MV-4-11 (cell line): ENCODE data around the gene VWA8.
"Not testable (repeated sequence)": the region's sequence is repeated elsewhere in the genome, so short reads cannot be mapped to it uniquely, and the experiment has no call there.

ENCODE experiments used
- DNase-seq: peaks from one replicate; lab custom pipeline; 2025; lab: John Stamatoyannopoulos, UW

Gene VWA8

DNA sequence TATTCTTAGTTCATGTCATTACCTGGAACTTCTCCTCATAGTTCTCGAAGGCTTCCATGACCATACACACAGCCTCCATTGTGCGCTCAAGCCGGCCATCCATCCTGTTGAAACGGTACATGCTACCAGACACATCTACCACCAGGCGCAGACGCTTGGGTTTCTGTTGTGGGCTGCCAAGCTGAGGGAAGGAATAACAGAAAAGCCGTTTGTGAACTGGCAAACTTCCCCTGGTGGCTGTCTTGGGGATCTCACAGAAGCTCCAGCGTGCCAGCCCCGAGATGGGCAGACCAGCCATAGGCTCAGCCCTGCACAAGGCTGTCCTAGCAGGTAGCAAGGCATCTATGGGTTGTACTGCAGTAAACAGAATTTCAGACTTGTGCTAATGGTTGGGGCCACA is 373.4 kb downstream of the VWA8 start:
- no peak for DNase-seq

DNA sequence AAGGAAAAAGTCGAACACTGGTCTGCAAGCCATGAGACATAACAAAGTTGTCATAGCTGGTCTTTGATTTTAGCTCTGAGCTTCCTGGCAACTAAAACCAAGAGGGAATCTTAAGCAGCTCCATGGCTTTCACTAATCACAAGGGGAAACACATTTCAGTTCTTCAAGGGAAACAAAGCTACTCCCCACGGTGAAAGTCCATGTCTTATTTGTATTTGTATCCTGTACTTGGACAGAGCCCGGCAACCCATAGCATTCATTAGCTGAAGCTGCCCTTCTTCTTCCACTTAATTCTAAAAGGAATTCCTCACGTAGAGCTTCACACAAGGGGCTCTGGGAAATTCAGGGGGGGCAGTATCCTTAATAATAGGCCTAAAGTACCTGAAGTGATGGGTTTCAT is 374.7 kb downstream of the VWA8 start:
- DNase-seq: no peak

DNA sequence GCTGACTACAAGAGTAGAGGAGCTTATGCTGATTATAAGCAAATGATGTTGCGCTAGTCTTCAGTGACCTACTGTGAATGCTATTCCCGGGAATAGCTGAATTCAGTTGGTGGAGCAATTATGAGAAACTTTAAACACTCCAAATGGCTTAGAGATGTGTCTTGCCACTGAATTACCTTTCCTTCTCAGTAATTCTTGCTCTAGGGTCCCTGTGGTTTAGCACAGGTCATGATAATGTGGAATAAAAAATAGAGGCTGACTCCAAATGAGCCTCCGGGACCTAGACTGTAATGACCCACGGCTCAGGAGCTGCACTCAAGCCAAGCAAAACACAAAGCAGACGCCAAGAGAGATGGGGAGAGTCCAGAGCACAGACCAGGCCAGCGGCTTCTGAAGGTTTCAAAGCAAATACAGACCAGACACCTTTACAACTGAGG is 378.9 kb downstream of the VWA8 start:
- no peak for DNase-seq

DNA sequence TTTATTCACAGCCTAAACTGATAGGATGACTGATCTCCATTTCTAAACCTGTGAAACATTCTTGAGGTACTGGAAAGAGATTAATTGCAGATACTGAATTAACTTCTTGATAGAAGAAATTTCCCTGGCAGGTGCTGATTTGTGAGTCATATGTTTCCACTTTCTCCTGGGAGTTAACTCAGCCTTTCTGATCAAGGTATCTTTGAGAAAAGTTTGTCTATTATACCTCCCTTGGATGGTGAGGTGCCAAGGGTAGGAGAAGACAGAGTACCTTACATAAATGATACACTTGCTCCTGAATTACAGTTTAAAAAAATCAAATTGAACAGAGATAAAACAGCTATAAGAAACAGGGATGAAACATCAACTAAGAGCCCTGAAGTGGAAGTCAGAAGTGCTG is 380.6 kb downstream of the VWA8 start:
- no peak for DNase-seq

DNA sequence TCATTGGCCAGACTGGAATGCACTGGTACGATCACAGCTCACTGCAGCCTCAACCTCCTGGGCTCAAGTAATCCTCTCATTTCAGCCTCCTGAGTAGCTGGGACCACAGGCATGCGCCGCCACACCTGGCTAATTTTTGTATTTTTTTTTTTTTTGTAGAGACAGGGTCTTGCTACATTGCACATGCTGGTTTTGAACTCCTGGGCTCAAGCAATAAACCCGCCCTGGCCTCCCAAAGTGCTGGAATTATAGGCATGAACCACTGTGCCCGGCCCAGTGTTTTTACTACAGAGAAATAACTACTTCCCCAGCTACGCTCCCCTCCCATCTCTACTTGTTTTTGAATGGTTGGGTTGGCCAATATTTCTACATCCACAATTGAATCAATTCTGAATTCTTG is 381.0 kb downstream of the VWA8 start:
- DNase-seq: no peak

DNA sequence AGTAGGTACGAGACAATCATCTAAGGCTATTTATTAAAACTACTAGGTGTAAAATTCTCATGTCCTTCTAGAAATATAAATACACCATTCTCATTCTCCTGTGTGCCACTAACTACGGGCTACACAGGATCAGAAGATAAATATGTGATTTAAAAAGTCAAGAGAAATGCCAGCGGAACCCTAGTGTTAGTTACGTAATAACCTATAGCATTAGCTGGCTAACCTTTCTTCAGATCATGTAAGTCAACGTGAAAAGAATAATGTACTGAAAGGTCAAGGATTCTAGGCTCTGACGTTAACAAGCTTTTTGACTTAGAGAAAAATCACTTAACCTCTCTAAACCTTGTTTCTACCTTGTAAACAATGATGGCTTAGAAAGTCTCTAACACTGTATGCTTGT is 381.7 kb downstream of the VWA8 start:
- DNase-seq: no peak

DNA sequence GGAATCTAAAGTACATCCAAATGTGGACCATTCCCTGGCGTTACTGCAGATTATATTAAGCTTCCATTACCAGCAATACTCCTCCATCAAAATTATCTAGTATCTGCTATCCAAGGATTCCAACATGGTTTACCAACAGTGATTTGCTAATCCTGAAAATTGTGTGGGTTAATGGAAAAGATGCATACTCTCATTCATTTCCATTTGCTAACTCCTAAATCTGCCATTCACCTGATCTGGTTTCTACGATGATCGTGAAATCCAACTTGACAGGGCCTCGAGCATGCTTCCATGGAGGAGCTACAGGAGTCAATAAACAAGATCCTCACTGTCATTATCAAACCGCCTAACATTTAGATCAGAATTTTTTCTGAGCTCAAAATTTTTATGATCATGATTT is 382.5 kb downstream of the VWA8 start:
- DNase-seq: no peak

DNA sequence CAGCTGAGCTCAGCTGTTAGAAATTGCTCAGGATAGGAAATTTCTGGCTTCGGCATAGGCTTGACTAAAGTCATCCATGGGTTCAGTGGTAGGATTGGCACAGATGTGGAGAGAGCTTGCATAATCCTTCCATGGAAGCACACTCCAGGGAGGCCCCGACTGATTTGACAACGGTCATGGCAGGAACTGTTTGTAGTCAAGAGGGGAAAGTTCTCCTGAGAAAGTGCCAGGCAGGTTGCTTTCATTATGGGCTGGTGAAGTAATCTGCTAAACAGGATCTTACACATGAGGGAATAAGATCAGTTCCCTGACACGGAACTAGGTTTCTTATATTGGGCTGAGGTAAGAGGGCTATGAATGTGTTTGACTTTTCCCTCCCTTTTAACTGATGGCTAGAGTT is 383.5 kb downstream of the VWA8 start:
- peak; percentile 39 for DNase-seq

DNA sequence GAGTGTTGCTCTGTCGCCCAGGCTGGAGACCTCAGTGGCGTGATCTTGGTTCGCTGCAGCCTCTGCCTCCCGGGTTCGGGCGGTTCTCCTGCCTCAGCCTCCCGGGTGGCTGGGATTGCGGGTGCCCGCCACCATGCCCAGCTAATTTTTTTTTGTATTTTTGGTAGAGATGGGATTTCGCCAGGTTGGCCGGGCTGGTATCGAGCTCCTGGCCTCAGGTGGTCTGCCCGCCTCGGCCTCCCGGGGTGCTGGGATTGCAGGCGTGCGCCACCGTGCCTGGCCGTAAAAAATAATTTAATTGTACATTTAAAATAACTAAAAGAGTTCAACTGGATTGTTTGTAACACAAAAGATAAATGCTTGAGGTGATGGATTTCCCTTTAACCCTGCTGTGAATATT is 387.3 kb downstream of the VWA8 start:
- DNase-seq: not testable (repeated sequence)

DNA sequence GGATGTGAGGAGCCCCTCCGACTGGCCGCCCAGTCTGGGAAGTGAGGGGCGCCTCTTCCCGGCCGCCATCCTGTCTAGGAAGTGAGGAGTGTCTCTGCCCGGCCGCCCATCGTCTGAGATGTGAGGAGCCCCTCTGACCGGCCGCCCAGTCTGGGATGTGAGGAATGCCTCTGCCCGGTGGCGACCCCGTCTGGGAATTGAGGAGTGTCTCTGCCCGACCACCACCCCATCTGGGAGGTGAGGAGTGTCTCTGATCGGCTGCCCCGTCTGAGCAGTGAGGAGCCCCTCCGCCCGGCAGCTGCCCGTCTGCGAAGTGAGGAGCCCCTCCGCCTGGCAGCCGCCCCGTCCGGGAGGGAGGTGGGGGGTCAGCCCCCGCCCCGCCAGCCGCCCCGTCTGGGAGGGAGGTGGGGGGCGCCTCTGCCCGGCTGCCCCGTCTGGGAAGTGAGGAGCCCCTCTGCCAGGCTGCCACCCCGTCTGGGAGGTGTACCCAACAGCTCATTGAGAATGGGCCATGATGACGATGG is 389.0 kb downstream of the VWA8 start:
- DNase-seq: not testable (repeated sequence)

DNA sequence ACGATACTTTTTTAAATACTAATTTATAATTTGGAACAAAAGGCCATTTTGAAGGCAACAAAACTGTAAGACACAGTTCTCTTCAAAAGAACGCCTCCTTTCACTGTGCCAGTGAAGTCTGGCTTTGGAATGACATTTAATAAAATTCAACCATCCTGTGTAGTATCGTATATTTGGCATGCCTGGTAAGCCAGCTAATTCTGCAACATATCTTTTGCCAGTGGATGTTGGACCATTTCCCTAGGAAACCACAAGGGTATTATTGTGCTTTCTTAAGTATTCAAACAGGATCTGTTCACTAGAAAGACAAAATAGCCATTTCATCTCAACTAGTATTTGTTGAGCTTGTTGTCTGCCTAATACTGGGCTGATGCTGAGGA is 391.9 kb downstream of the VWA8 start:
- DNase-seq: no peak

DNA sequence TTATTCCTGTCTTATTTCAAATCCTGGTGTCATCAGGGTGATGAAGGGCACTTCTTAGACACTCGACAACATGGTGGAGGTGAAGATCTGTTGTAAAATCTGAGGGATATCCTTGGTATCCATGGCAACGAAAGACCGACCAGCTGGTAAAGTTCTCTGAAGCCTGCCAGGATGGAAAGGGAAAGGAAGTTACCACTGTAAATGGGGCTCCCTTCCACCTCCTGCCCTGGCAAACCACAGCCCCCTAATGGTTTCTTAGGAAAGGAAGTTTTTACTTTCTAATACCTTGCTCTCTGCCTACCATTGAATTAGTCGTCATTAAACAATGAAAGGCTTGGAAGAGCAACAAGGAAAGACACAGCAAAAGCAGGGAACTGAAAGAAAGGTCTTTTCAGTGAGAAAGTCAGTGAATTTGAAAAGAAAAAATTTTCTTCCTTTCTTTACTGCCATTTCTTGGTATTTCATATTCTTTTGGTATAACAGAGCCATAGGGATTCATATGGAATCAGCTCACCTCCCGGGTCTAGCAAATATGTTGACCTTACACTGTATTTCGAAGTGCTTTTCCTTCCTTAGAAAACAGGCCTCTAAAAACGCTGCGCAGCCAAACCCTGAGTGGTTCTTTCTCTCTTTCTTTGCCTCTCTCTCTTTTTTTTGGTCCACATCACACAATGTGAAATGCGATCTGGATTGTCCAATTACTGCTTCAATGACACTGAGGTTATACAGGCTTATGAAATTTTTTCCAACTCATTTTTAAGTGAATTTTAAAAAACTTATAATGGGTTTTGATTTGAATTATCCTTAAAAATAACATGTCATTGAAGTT is 392.6 kb downstream of the VWA8 start:
- DNase-seq: no peak

DNA sequence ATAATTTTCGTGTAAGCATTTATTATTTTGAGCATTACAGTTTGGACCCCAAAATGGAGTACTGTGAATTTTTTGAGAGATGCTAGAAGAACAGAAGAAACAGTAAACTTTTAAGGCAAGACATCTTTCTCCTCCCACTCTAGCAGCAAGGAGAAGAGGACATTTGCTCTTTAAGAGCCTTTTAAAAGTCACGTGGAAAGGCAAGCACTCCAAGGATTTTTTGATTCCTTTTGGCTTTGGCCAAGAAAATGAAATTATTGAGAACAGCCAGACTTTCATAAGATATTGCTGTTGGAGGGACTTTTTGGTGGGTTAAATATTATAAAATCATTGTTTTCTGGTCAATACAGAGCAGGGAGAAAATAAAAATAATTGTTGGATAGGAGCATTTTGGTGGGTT is 393.5 kb downstream of the VWA8 start:
- no peak for DNase-seq

DNA sequence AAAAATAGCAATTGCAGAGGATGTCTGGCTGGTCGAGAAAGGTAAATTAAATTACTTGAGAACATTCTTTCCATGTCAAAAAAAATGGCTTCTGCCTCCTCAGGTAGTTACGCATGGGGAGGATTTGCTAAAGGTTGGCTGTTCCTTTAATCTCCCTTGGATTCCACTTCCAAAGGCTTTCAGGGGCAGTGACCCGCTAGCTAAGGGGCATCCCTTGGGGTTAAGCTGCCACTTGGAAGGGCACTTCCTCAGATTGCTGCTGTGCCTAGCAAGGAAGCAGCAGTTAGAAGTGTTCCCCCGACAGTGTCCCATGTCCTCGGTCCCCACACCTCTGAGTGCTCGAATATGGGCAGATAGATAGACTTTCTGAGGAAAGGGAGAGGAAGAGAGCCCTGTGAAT is 395.1 kb downstream of the VWA8 start:
- no peak for DNase-seq

DNA sequence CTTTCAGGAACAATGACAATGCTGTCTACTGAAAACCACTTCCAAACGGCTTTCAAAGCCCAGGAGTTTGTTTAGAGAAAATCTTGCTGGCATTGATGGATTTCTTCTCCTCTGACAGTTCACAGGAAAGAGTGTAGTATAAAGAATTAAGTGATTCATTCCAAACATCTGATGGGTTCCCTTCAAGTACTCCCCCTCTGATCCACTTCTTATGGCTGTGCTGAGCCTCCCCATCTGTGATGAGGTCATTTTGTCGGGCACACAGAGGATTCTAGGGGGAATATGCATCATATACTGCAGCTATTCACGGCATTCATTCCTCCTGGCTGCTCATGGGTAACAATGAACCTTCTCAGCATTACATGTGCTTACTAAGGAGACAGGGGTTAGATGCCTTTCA is 395.7 kb downstream of the VWA8 start:
- DNase-seq: no peak

DNA sequence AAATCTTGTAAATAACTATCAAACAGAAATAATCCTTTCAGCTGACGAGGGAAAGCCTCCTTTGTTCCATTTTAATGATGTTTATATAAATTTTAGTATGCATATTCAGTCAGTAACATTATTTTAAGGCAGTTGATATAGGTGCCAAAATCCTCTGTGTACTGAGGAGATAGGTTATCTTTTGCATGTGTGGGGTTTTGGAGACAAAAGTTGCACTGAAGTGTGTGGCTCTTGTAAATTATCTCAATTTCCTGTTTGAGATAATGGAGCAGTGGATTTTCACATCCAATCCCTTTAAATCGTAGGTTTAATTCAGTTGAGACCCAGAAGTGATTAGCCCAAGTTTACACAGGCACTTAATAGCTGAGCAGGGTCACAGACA is 396.9 kb downstream of the VWA8 start:
- no peak for DNase-seq

DNA sequence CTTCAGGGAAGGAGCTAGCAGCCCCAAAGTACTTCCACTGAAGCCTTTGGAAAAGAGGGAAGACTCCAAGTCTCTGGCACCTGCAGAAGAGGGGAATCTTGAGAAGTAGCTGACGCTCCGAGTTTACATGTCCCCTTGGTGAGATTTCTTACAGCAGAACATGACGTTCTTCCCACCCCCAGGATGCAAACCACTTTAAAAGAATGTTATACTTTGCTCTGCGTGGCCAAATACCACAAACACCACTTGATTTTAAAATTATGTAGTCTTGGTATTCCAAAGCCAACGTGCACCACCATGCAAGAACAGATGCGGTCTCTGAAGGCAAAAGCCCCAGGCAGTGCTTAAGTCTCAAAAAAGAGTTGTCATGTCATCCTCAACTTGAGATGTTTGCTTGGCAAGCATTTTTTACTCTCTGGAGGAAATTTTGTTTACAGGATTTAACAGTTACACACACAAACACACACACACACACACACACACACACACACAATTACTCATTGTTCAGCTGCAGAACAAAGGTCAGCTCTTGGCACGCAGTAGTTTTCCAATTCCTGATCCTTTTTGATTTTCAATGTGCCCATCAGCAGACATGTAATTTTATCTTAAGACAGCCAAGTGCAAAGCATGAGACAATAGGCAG is 397.4 kb downstream of the VWA8 start:
- no peak for DNase-seq

DNA sequence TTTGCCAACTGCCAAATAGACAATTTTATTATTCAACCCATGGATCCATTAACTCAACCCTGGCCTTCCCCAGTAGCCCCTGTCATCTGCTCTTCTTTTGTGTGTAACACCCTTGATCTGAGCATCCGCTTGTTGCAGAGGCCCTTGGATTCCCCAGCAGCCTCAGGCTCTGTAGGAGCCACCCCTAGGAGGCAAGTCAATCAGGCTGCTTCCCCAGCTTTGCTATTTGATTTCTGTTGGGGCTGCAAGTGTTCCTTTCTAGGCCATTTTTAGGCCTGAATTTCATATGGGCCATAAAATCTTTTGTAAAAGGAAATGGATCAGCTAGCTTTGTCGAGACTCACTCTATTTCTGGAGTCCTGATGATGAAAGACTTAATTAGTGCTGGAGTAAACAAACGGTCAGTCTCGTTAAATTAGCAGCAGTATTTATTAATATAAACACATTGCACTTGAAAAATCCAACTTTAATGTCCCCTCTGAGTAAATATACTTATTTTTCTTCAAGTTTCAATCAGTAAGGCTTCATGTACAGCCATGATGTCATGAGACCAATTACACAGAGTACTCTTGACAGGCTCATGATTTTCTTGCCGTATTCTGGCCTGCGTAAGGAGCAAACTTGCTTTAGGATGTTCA is 398.2 kb downstream of the VWA8 start:
- peak; percentile 28 for DNase-seq

DNA sequence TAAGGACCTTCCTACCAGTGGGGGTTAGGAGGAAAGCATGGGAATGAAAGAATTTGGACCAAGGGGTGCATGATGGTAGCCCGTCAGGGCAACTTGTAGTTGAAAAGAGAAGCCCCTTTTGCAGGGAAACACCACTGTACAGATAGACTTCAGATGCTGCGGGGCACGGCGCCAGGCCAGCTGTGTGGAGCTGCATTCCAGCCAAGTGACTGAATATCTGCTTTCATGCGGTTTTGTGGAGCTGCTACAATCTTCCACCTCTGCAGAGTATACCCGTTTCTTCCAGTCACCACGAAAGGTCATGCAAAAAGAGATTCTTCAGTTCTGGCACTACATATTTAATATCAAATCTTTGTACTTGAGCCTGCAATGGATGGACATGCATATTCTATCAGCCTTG is 398.8 kb downstream of the VWA8 start:
- DNase-seq: no peak

DNA sequence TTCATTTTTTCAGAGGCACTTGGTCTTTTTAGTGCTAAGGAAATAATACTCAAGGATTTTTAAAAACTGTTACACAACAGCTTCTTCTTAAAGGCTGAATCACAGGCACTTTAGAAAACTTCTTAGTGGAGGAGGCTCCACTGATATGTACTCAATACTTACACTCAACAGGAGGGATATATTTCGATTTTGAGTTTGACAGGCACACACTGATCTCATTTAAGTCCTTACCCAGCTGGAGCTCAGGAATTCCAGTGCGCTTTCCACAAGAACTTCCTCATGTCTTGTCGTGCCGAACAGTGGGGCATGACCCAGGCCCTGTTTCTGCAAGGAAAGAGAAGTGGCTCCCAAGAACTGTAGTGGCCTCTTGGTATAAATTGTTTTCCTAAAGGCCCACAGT is 399.7 kb downstream of the VWA8 start:
- peak; percentile 12 for DNase-seq

DNA sequence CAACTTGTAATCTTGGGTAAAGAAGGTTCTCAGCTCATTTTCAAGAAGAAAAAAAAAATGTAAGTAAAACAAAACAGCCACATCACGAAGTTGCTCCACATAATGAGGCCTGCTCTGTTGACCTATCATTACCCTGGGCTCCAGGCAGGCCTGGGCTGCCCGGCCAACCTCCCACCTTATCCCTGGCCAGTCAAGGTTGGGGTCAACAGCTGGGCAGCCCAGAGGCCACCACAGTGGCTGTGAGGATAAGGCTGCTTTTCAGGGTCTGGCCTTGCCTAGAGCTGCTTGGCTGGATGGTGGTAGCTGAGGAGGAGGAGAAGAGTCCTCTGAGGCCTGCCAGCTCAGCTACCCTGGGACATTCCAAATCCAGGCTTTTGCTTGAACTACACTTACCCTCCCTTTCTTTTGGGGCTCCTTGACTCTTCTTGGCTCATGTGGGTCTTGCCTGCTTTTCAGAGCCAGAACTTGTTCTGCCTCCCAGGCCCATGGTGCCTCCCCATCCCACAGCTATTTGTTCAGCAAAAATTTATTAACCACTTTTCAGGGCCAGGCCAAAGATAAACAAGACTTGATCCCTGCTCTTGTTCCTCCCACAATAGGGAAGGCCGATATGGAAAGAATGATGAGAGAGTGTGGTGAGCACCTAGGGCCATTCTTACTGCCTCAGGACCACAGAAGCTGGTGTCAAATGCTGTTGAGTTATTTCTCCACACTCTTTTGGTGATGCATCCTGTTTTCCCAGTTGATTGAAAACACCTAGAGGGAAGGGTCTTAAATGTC is 401.9 kb downstream of the VWA8 start:
- no peak for DNase-seq

DNA sequence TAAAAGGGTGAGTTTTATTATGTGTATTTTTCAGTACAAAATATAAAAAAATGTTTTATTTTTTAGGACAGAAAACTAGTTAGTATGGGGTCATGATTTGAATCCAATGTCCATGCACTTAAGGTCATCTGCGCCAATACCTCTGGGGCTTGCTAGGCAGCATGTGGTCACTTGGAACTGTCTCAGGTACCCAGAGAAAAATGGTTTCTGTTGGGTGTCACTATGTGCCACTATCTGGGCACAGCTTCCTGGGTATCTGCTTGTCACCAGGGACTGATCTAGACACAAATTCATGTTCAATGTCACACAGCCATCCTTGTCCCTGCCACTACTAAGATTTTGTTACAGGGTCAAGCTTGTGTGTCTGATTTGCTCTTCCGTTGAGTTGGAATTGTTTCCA is 403.2 kb downstream of the VWA8 start:
- DNase-seq: no peak
